ENCODE results near the gene TTF1.
"Not testable (repeated sequence)": the region's sequence is repeated elsewhere in the genome, so short reads cannot be mapped to it uniquely, and the experiment has no call there.

Gene TTF1

DNA sequence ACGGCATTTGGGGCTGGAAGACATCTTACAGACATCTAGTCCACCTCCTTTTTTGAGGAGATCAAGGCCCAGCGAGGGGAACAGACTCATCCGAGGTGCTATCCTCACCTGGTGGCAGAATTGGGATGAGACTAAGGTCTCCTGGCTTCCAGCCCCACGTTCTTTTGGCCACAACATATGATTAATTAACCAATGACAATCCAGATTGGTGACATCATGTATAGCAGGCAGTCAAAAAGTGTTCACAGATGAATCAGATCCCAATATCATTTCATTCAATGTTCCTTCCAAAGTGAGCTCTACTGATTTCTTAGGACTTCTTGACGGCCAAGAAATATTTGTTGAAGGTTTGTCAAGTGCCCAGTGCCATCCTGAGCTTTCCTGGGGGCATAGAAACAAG is 7.3 kb upstream of the TTF1 start:
- DNase-seq (ENCODE audit: low spot score), result no peak

- peak; percentile 43 for DNase-seq (ENCODE audit: low spot score)
Measured at GRCh38 chr9:132412089-132412488, 5.4 kb upstream of the TTF1 start.

DNA sequence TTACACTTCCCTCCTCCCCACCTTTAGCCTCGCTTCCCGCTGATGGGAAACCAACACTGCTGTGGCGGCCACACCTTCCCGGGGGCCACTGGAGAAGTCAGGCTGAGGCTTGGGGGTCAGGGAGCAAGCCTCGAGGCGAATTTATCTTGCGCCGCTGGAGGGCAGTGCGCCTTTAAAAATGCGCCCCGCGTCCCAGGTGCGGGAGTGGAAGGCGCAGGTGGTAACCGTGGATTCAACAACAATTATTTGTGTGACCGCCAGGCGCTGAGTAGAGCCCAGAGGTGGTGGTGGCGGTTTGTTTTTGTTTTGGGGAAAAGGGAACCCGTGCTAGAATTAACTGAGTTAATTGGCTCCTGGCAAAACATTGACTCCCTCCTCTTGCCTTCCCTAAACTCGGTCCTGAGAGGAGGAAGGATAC is 4.5 kb upstream of the TTF1 start:
- DNase-seq (ENCODE audit: low spot score), result peak; percentile 78

- no peak for DNase-seq (ENCODE audit: low spot score)
Measured at GRCh38 chr9:132410642-132411041, 4.0 kb upstream of the TTF1 start.

- DNase-seq (ENCODE audit: low spot score), result peak; percentile 41
Measured at GRCh38 chr9:132409828-132410528, 3.3 kb upstream of the TTF1 start, which contains the start of gene CFAP77. CFAP77 (plus strand) TSS chr9:132410211; CDS start chr9:132410272, 61 bp downstream.

DNA sequence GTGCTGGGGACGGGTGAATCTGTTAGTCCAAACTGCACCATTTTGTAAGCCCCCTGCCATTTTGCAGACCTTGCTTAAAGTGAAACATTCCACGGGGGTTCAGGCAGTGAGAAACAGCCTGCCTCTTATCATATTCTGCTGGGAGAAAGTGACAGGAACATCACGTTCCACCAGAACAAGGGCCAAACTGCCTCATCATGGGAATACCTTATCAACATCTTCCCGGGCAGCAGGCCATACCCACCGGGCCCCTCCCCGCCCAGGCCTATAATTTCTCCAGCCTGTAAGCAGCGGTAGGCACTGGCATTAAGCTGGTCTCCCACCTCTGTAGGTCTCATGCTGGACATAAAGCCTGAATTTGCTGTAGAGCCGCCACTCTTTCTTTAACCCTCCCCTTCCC is 1.9 kb upstream of the TTF1 start:
- no peak for DNase-seq (ENCODE audit: low spot score)

DNA sequence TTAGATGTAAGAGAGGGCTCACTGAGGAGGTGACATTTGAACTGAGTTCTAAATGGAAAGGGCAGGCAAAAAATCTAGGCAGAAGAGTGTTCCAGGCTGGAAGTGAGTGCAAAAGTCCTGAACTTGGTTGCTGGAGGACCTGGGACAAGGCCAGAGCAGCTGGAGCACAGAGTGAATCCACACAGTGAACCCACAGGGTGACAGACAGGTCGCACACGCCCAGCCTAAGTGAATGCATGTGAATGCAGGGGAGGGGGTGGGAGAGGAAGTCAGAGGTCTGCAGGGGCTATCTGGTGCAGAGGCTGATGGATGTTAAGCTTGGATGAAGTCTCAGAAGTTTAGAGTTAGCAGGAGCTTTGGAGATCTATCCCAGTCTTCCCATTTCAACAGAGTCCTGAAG is 556 bp upstream of the TTF1 start:
- DNase-seq (ENCODE audit: low spot score), result no peak

- no peak for DNase-seq (ENCODE audit: low spot score)
Measured at GRCh38 chr9:132404228-132404881, 2.3 kb downstream of the TTF1 start.

GRCh38 chr9:132401824-132402223 is 4.8 kb downstream of the TTF1 start:
- no peak for DNase-seq (ENCODE audit: low spot score)

- no peak for DNase-seq (ENCODE audit: low spot score)
Measured at GRCh38 chr9:132395560-132395959, 11.1 kb downstream of the TTF1 start.

- no peak for DNase-seq (ENCODE audit: low spot score)
Measured at GRCh38 chr9:132391449-132391848, 15.2 kb downstream of the TTF1 start.

DNA sequence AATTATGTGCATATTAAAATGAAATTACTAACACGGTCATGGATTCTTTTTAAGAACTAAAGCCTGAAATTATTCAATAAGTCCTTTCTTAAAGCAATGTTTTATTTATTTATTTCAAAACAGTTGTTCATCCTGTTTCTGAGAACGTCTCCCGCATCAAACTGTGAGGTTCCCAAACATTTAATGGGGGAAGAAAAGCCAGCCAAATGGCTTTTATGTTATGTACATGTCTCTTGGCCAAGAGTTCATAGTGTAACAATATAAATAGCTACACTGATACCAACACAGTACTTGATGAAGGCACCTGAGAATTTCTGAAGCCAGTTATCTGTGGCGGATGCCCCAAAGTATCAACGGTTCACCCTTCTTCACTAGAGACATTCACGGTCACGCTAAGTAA is 15.7 kb downstream of the TTF1 start:
- DNase-seq (ENCODE audit: low spot score), result no peak

GRCh38 chr9:132387133-132387532 is 19.5 kb downstream of the TTF1 start:
- no peak for DNase-seq (ENCODE audit: low spot score)

GRCh38 chr9:132384376-132384775 is 22.3 kb downstream of the TTF1 start:
- DNase-seq (ENCODE audit: low spot score), result no peak

GRCh38 chr9:132383462-132383883 is 23.2 kb downstream of the TTF1 start:
- DNase-seq (ENCODE audit: low spot score), result no peak

- no peak for DNase-seq (ENCODE audit: low spot score)
Measured at GRCh38 chr9:132381966-132382541, 24.6 kb downstream of the TTF1 start.

DNA sequence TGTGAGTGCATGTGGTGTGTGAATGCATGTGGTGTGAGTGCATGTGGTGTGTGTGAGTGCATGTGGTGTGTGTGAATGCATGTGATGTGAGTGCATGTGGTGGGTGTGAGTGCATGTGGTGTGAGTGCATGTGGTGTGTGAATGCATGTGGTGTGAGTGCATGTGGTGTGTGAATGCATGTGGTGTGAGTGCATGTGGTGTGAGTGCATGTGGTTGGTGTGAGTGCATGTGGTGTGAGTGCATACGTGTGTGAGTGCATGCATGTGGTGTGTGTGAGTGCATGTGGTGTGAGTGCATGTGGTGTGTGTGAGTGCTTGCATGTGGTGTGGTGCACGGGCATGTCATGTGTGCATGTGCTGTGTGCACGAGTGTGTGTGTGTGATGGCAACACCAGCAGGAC is 28.2 kb downstream of the TTF1 start:
- DNase-seq (ENCODE audit: low spot score), result not testable (repeated sequence)

DNA sequence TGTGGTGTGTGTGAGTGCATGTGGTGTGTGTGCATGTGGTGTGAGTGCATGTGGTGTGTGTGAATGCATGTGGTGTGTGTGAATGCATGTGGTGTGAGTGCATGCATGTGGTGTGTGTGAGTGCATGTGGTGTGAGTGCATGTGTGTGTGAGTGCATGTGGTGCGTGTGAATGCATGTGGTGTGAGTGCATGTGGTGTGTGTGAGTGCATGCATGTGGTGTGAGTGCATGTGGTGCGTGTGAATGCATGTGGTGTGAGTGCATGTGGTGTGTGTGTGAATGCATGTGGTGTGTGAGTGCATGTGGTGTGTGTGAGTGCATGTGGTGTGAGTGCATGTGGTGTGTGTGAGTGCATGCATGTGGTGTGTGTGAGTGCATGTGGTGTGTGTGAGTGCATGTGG is 28.9 kb downstream of the TTF1 start:
- DNase-seq (ENCODE audit: low spot score), result not testable (repeated sequence)

GRCh38 chr9:132372177-132373095 is 34.2 kb downstream of the TTF1 start:
- no peak for DNase-seq (ENCODE audit: low spot score)

DNA sequence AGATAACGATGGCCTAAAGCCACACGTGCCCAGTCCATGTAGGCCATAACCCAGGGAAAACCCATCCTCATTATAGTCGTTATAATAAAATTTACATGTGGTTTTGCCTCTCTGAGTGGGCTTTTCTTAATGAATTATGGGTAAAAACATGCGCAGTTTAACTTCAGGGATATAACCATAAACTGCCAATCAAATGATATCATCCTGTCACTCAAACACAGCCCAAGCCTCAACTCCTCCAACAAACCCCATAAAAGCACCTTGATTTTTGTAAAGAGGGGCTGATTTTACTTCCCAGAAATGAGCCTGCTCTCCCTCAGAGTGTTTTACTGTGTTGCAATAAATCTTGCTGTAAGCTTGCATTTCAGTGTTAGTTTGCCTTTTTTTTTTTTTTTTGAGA is 36.0 kb downstream of the TTF1 start:
- DNase-seq (ENCODE audit: low spot score), result no peak

DNA sequence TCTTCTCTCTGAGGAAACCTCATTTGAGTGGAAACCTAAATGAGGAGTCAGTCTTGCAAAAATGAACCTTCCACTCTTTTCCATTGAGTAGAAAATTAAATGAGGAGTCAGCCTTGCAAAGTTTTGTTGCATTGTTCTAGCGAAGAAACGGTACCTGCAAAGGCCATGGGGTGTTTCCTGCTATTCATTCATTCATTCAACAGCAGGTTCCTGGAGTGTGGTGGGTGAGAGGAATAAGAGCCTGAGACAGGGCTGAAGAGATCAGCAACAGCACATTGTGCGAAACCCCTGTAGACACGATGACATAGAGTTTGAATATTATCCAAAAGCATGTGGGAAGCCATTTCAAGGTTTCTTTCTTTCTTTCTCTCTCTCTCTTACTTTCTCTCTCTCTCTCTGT is 37.2 kb downstream of the TTF1 start:
- no peak for DNase-seq (ENCODE audit: low spot score)

DNA sequence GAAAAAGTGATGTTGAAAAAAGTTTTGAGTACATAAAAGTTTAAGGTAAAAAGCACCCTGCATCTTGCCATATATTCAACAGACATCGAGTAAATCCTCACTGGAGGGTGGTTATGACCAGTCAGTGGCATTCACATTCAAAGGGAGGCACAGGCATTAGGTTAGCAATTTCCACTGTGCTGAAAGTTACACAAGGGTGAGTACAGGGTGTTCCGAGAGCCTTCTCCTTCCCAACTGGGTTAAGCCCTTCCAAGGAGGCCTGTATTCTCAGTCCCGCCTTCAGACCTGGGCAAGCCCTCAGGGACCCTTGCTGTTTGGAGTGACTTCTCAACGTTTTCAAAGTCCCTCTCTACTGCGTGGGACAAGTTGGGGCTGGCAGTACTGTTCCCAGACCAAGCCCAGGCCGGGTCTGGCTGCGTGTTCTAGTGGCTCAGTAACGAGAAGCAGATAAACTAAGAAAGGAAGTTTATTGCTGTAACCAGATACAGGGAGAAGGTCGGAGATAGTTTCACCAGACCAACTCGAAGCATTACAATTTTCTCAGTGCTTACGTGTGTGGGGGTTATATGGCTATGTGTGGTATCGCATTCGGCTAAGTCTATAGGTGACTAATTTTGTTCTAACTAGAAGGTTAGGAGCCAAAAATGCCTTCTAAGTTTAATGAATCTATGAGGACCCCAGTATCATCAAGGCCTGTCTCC is 38.9 kb downstream of the TTF1 start:
- DNase-seq (ENCODE audit: low spot score), result no peak
